Fibroblast of mammary gland (primary cell): ENCODE results near the gene BBS2.

ENCODE experiments used
- DNase-seq: peaks from one replicate; pipeline ENCODE4 v3.0.0-alpha.2; 2010; ENCODE audit warnings: low read depth
- H3K4me3 ChIP-seq: 2 replicates; pipeline ENCODE4 v1.5.1; 2011; ENCODE audit warnings: low read depth, mild to moderate bottlenecking, low read length, moderate library complexity; ENCODE audit not compliant: control insufficient read depth
- CTCF ChIP-seq: conservative IDR thresholded peaks from 2 replicates; pipeline ENCODE4 v1.5.1; 2011; ENCODE audit warnings: low read depth, low read length, inconsistent platforms; ENCODE audit not compliant: control insufficient read depth, insufficient read depth

BBS2 gene

GRCh38 chr16:56451753-56452689 is 67.8 kb downstream of the BBS2 start:
- peak; percentile 46 for DNase-seq
- peak overlapping the region; percentile 90 for H3K4me3 ChIP-seq
- TF ChIP-seq CTCF = no peak

- no peak for TF ChIP-seq CTCF
- H3K4me3 ChIP-seq = peak within 1 kb of the TSS; percentile 90
Observed at GRCh38 chr16:56450986-56451752, 68.7 kb downstream of the BBS2 start, which contains the start of the genes NUDT21 and OGFOD1. TSS of gene NUDT21 (minus strand) at chr16:56451332. CDS start at chr16:56451202, 130 bp downstream. TSS of gene OGFOD1 (plus strand) at chr16:56451554. CDS start at chr16:56451613, 59 bp downstream.

GRCh38 chr16:56450275-56450985 is 69.4 kb downstream of the BBS2 start:
- DNase-seq = peak; percentile 15
- H3K4me3 ChIP-seq = peak overlapping the region; percentile 90
- no peak for TF ChIP-seq CTCF

More at GRCh38 chr16:56450986-56451752, 68.7 kb downstream of the BBS2 start, which contains the start of the genes NUDT21 and OGFOD1:
- DNase-seq = peak; percentile 97

GRCh38 chr16:56448005-56448404 is 71.8 kb downstream of the BBS2 start:
- H3K4me3 ChIP-seq = no peak overlapping the region
- DNase-seq = no peak
- no peak for TF ChIP-seq CTCF

GRCh38 chr16:56447286-56447685 is 72.5 kb downstream of the BBS2 start:
- no peak overlapping the region for H3K4me3 ChIP-seq
- no peak for DNase-seq
- no peak for TF ChIP-seq CTCF

- no peak for TF ChIP-seq CTCF
- no peak for DNase-seq
- no peak overlapping the region for H3K4me3 ChIP-seq
Observed at GRCh38 chr16:56438038-56438437, 81.8 kb downstream of the BBS2 start.
